Testis (tissue), 2 donors: ENCODE results near the gene ASXL1.

Experiments
- POLR2A ChIP-seq: fragments of 450-650 bp; IDR thresholded peaks from one replicate; pipeline ENCODE4 v1.6.1; 2017; ENCODE audit warnings: antibody characterized with exemption, mild to moderate bottlenecking, moderate library complexity
- TF ChIP-seq, protein P1 (sequence below), 3 experiments: fragments of 450-650 bp in 2 of 3; fragments of 200-600 bp in 1 of 3; sonication (generic) in 1 of 3; IDR thresholded peaks; one replicate each; pipeline ENCODE4 v1.5.1; 2016 to 2019; ENCODE audit warnings: antibody characterized with exemption in 3 of 3, mild to moderate bottlenecking in 2 of 3, moderate library complexity in 1 of 3

DNA sequence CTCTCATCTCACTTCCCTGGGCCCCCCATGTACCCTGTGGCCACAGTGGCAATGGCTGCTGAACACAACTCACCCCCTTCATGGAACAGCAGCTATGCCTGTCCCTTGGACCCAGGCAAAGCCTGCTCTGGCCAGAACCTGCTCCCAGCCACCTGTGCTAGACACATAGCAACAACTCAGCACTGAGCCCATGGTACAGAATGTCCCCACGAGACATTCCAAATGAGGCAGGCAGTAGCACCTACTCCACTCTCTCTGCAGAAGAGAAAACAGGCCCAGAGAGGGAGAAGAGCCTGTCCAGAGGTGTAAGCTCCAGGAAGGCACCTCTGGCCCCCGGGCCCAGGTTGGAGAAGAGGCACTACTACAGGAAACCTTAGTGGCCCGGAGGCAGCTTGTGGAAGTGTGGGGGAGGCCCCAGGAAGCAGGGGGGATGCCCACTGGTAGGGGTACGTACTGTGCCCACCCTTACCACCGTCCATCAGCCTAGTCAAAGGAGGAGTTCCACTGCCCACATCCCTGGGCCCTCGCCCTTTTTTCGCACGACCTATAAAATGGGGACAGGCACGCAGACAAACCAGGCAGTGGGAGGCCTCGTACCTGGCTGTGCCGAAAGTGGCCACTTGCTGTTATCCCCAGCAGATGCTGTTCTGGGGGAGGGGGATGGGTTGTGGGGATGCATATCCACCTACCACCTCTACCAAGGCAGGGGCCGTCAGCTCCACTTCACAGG is 97.2 kb downstream of the ASXL1 start:
- TF ChIP-seq, protein P1, sequence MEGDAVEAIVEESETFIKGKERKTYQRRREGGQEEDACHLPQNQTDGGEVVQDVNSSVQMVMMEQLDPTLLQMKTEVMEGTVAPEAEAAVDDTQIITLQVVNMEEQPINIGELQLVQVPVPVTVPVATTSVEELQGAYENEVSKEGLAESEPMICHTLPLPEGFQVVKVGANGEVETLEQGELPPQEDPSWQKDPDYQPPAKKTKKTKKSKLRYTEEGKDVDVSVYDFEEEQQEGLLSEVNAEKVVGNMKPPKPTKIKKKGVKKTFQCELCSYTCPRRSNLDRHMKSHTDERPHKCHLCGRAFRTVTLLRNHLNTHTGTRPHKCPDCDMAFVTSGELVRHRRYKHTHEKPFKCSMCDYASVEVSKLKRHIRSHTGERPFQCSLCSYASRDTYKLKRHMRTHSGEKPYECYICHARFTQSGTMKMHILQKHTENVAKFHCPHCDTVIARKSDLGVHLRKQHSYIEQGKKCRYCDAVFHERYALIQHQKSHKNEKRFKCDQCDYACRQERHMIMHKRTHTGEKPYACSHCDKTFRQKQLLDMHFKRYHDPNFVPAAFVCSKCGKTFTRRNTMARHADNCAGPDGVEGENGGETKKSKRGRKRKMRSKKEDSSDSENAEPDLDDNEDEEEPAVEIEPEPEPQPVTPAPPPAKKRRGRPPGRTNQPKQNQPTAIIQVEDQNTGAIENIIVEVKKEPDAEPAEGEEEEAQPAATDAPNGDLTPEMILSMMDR (IDR thresholded peaks at IDR 0.05) = no peak
- no peak for TF ChIP-seq POLR2A
